Measurements from ENCODE around the gene ANO10. TPM values are rescaled to one million over a fixed set of nuclear protein-coding genes. Genes with fewer than 3 reads are reported as not detected.

Gene ANO10
- total RNA-seq, 2 experiments from 2014 or later: 12.4 to 14.3 TPM

- Mint-ChIP-seq H3K27ac (no peak overlapping the region), H3K4me3 (no peak overlapping the region), H3K9me3 (no peaks in the 10 kb centered on the region), H3K36me3 (ENCODE audit: low read depth) (peaks cover 1% of the 10 kb centered on the region), H3K4me1 (no peaks in the 10 kb centered on the region), H3K27me3 (no peaks in the 10 kb centered on the region)
- no peak for DNase-seq
- ChIA-PET POLR2A (no interaction called here), CTCF (interaction anchor here (0.8 kb wide), 1 partner anchor 11 kb away, joined by 4 read pairs; no protein-coding TSS in a partner anchor)
Observed at GRCh38 chr3:43542328-43543043, 79.3 kb downstream of the ANO10 start.

- ChIA-PET POLR2A (no interaction called here), CTCF (no interaction called here)
- Mint-ChIP-seq H3K4me1 (peaks cover 2% of the 10 kb centered on the region), H3K9me3 (no peaks in the 10 kb centered on the region), H3K4me3 (no peak overlapping the region), H3K36me3 (ENCODE audit: low read depth) (no peaks in the 10 kb centered on the region), H3K27ac (no peak overlapping the region), H3K27me3 (no peaks in the 10 kb centered on the region)
- DNase-seq: no peak
Observed at GRCh38 chr3:43540624-43541023, 81.2 kb downstream of the ANO10 start.

GRCh38 chr3:43539321-43539720 lies 82.5 kb downstream of the ANO10 start:
- ChIA-PET POLR2A (no interaction called here), CTCF (interaction anchor here (0.6 kb wide), 1 partner anchor 218 kb away, joined by 3 read pairs; no protein-coding TSS in a partner anchor)
- H3K9me3 Mint-ChIP-seq: no peaks in the 10 kb centered on the region
- H3K4me3 Mint-ChIP-seq: no peak overlapping the region
- DNase-seq: no peak
- H3K27me3 Mint-ChIP-seq: no peaks in the 10 kb centered on the region
- peaks cover 2% of the 10 kb centered on the region for H3K4me1 Mint-ChIP-seq
- no peaks in the 10 kb centered on the region for H3K36me3 Mint-ChIP-seq (ENCODE audit: low read depth)
- no peak overlapping the region for H3K27ac Mint-ChIP-seq

DNA sequence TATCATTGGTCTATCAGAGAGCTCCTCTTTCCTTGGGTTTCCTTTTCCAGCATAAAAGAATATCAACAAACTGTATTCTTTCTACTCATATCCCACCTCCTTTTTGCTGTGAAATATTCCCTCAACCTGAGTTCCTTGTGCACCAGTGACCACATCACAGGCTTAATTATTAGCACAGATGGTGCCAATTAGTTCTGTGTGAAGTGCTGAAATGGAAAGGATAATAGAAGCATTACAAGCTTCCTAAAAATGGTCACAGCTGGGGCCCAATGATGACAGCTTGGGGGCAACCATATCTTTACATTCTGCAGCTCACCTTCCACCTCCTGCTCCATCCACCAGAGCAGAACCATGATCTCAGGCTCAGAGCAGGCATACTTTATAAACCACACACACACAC lies 84.6 kb downstream of the ANO10 start:
- Mint-ChIP-seq H3K4me3 (no peak overlapping the region), H3K9me3 (no peaks in the 10 kb centered on the region), H3K36me3 (ENCODE audit: low read depth) (no peaks in the 10 kb centered on the region), H3K27ac (no peak overlapping the region), H3K4me1 (peaks cover 2% of the 10 kb centered on the region), H3K27me3 (no peaks in the 10 kb centered on the region)
- no peak for DNase-seq
- CTCF ChIA-PET: interaction anchor here (1.6 kb wide), 1 partner anchor 13 kb away, joined by 6 read pairs; no protein-coding TSS in a partner anchor
- POLR2A ChIA-PET: no interaction called here

DNA sequence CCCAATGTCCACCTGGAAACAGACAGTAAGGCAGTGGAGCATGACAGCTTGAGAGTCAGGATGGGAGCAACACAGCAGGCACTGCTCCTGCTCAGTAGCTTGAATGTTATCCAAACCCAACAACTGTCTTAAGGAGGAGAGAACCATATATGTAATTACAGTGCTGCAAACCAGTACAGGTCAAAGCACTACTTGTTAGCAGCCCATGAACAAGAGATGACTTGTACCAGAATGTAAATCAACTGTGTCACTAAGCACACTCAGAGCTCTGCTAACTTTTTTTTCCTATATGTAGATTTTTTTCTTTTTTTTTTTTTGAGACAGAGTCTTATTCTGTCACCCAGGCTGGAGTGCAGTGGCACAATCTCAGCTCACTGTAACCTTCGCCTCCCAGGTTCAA lies 87.1 kb downstream of the ANO10 start:
- H3K27me3 Mint-ChIP-seq: no peaks in the 10 kb centered on the region
- no peak overlapping the region for H3K27ac Mint-ChIP-seq
- no peak for DNase-seq
- ChIA-PET CTCF (interaction anchor here (0.6 to 0.7 kb wide), 2 partner anchors 504 to 551 kb away, joined by 3 to 4 read pairs; no protein-coding TSS in a partner anchor), POLR2A (no interaction called here)
- H3K4me3 Mint-ChIP-seq: no peak overlapping the region
- no peaks in the 10 kb centered on the region for H3K36me3 Mint-ChIP-seq (ENCODE audit: low read depth)
- H3K9me3 Mint-ChIP-seq: no peaks in the 10 kb centered on the region
- peaks cover 2% of the 10 kb centered on the region for H3K4me1 Mint-ChIP-seq

DNA sequence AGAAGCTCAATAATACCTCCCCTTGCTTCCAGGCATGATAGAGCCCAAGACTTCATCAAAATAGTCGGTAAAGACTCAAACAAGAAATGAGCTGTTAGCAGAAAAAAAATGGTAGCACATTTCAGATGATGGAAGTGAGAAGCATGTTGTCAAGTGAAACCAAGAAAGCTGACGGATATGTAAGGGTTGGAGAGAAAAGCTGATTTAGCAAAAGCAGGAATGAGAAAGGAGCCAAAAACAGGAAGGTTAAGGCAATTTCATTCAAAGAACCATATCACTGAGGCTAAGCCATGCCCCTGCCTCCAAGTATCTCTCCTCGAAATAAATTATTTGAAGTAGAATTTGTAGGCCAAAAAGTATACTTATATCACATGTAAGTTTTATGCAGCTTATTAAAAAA lies 88.8 kb downstream of the ANO10 start:
- Mint-ChIP-seq H3K9me3 (peaks cover 3% of the 10 kb centered on the region), H3K27ac (no peak overlapping the region), H3K36me3 (ENCODE audit: low read depth) (peaks cover 3% of the 10 kb centered on the region), H3K27me3 (no peaks in the 10 kb centered on the region), H3K4me3 (no peak overlapping the region), H3K4me1 (peaks cover 2% of the 10 kb centered on the region)
- CTCF ChIA-PET: interaction anchor here (1.3 kb wide), 1 partner anchor 30 kb away, joined by 3 read pairs; no protein-coding TSS in a partner anchor
- DNase-seq: no peak
- POLR2A ChIA-PET: no interaction called here

DNA sequence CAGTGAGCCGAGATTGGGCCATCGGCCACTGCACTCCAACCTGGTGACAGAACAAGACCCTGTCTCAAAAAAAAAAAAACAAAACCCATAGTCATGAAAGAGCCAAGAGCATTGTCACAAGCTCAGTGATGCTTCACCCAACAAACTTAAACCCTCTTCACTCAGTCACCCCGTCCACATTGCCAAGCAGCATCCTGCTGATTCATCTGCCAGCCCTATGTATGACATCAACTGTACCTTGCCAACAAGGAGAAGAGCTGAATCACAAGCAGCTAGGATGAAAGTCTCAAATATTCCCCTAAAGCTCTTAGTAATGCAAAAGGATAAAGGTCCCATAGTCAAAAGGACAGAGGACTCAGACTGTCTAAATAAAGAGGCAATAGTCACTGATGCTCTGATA lies 90.0 kb downstream of the ANO10 start:
- Mint-ChIP-seq H3K36me3 (ENCODE audit: low read depth) (peaks cover 3% of the 10 kb centered on the region), H3K4me3 (no peak overlapping the region), H3K27me3 (no peaks in the 10 kb centered on the region), H3K9me3 (peaks cover 6% of the 10 kb centered on the region), H3K4me1 (peaks cover under 1% of the 10 kb centered on the region), H3K27ac (no peak overlapping the region)
- ChIA-PET CTCF (interaction anchor here (0.5 to 1.5 kb wide), 5 partner anchors 8 to 703 kb away, joined by 3 to 5 read pairs (median 3); no protein-coding TSS in a partner anchor), POLR2A (no interaction called here)
- no peak for DNase-seq

GRCh38 chr3:43528498-43529099 lies 93.2 kb downstream of the ANO10 start:
- H3K9me3 Mint-ChIP-seq: peaks cover 6% of the 10 kb centered on the region
- DNase-seq: no peak
- POLR2A ChIA-PET: no interaction called here
- H3K4me1 Mint-ChIP-seq: no peaks in the 10 kb centered on the region
- H3K27me3 Mint-ChIP-seq: no peaks in the 10 kb centered on the region
- H3K4me3 Mint-ChIP-seq: no peak overlapping the region
- CTCF ChIA-PET: no interaction called here
- H3K36me3 Mint-ChIP-seq (ENCODE audit: low read depth): peaks cover 6% of the 10 kb centered on the region
- no peak overlapping the region for H3K27ac Mint-ChIP-seq

DNA sequence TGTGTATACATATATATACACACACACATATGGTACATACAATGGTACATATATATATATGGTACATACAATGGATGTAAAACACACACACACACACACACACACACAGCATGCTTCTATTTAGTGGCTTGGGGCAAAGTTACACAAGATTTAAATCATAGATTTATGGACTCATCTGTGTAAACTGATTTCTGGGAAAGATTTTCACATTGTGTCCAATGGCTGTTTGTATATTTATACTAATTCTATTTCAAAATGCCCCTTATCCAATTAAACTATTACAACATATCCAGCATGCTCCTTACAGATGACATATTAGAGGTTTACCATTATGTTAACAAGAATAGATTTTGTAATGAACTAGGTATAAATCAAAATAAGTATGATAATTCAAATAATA lies 94.9 kb downstream of the ANO10 start:
- no peaks in the 10 kb centered on the region for H3K4me1 Mint-ChIP-seq
- POLR2A ChIA-PET: no interaction called here
- H3K27me3 Mint-ChIP-seq: no peaks in the 10 kb centered on the region
- no peak for DNase-seq
- peaks cover 6% of the 10 kb centered on the region for H3K36me3 Mint-ChIP-seq (ENCODE audit: low read depth)
- CTCF ChIA-PET: no interaction called here
- no peak overlapping the region for H3K27ac Mint-ChIP-seq
- H3K9me3 Mint-ChIP-seq: peaks cover 6% of the 10 kb centered on the region
- H3K4me3 Mint-ChIP-seq: no peak overlapping the region

DNA sequence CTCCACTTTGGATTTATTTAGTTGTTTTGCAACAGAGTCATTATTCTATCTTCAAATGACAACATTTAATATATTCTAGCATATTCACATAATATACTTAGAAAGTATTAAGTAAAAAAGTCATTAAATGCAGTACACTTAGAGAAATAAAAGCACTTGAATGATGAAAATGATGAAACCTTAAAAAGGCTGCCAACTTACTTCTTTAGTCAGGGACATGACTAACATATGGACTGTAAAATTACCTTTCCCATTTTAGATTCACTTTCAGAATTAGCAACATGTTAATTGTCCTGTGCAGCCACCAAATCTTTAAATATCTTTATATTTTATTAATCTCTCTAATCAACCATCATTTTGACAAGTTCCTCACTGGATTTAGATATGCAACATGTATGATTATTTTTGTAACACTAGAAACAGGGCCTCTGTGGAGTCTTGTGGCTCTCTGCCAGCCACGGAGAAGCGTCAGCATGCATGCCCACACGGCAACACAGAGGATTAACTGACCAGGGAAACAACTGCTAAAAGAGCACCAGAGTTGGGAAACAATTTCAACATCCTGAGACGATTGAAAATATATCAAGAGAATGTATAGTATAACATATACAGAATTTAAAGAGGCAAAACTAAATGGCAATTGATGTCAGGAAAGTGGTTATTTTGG lies 95.7 kb downstream of the ANO10 start:
- Mint-ChIP-seq H3K27me3 (no peaks in the 10 kb centered on the region), H3K9me3 (peaks cover 6% of the 10 kb centered on the region)
- CTCF ChIA-PET: no interaction called here

DNA sequence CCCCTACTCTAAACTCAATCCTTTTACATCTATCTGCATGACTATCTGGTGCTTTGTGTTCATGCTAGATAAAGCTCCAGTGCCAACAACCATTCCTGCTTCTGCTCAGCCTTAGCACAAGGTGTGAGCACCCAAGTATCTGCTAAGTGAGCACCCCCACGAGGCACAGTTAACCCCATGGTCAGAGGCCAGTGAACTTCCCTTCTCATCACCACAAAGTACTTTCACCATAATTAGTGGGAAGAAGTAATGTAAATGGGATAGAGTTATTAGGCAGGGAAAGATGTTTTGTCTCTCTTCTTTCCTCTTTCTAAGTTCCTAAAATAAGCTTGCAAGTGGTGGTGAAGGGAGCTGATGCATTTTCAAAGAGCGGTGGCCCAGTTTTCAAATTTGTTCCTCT lies 96.4 kb downstream of the ANO10 start:
- H3K27ac Mint-ChIP-seq: no peak overlapping the region
- ChIA-PET CTCF (no interaction called here), POLR2A (no interaction called here)
- DNase-seq: no peak
- H3K9me3 Mint-ChIP-seq: peaks cover 6% of the 10 kb centered on the region
- H3K36me3 Mint-ChIP-seq (ENCODE audit: low read depth): peaks cover 6% of the 10 kb centered on the region
- no peaks in the 10 kb centered on the region for H3K4me1 Mint-ChIP-seq
- H3K4me3 Mint-ChIP-seq: no peak overlapping the region
- H3K27me3 Mint-ChIP-seq: no peaks in the 10 kb centered on the region

More for the DNA sequence above, 95.7 kb downstream of the ANO10 start:
- Mint-ChIP-seq H3K27ac (no peak overlapping the region), H3K4me3 (no peak overlapping the region), H3K4me1 (no peaks in the 10 kb centered on the region), H3K36me3 (ENCODE audit: low read depth) (peaks cover 6% of the 10 kb centered on the region)
- DNase-seq: no peak
- POLR2A ChIA-PET: no interaction called here

DNA sequence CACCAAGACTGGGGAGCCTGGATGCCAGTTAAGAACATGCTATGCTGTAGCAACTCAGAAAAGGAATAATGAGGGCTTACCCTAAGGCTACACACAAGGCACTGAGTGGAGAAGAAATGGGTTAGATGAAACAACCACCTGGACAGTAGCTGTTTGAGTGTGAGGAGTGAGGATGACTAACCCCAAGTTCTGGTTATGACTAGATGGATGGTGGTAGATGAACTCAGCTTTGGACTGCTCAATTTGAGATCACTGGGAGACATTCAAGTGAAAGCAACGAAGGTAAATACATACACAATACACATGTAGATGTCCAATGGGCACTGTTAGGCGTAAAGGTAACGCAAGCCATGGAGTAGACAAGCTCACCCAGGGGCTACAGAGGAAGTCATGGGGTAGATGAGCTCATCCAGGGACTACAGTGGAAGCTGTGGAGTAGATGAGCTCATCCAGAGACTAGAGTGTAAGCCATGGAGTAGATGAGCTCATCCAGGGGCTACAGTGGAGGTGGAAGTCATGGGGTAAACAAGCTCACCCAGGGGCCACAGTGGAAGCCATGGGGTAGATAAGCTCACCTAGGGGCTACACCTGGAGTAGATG lies 98.3 kb downstream of the ANO10 start:
- DNase-seq: no peak
- no peaks in the 10 kb centered on the region for H3K4me1 Mint-ChIP-seq
- no peaks in the 10 kb centered on the region for H3K27me3 Mint-ChIP-seq
- peaks cover 22% of the 10 kb centered on the region for H3K9me3 Mint-ChIP-seq
- no peak overlapping the region for H3K4me3 Mint-ChIP-seq
- CTCF ChIA-PET: interaction anchor here (0.9 to 1.4 kb wide), 3 partner anchors 8 to 21 kb away, joined by 4 to 6 read pairs (median 5); no protein-coding TSS in a partner anchor
- no peak overlapping the region for H3K27ac Mint-ChIP-seq
- peaks cover 14% of the 10 kb centered on the region for H3K36me3 Mint-ChIP-seq (ENCODE audit: low read depth)
- POLR2A ChIA-PET: no interaction called here

All from activated CD4-positive, alpha-beta T cell treated with anti-CD3 and anti-CD28 coated beads, Interleukin-2, amount 10 ng/mL, durations not matched to agents 7 days and 5 days (primary cell).